ENCODE results near the gene PROX2.

The PROX2 gene

GRCh38 chr14:74908861-74909341 is 33.0 kb upstream of the PROX2 start:
- DNase-seq, result no peak

GRCh38 chr14:74907744-74908143 is 31.8 kb upstream of the PROX2 start:
- no peak for DNase-seq

- DNase-seq, result no peak
These were observed 31.1 kb upstream of the PROX2 start for GRCh38 chr14:74906925-74907521.

DNA sequence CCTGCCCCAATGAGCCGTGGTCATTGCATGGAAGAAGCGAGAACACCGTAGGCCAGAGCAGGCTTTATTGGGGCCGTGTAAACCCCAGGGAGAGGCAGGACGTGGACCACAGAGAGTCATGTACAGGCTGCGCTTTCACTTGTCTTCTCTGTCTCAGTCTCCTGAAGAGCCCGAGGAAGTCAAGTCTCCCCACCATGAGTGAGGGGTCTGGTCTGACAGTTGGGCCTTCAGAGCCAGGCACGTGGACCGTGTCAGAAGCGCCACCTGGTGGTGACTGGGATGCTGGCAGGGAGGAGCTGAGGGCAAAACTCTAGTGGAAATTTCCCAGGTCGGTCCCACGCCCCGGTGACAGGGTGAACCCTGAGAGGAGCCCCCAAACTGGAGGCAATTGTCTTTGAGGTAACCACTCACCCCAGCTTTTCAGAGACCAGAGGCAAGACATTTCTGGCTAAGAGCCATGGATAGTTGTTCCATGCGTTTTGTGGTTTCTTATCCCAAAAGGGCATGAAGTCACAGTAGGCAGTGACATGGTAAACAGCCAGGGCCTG is 29.7 kb upstream of the PROX2 start:
- DNase-seq, result peak; percentile 81

DNA sequence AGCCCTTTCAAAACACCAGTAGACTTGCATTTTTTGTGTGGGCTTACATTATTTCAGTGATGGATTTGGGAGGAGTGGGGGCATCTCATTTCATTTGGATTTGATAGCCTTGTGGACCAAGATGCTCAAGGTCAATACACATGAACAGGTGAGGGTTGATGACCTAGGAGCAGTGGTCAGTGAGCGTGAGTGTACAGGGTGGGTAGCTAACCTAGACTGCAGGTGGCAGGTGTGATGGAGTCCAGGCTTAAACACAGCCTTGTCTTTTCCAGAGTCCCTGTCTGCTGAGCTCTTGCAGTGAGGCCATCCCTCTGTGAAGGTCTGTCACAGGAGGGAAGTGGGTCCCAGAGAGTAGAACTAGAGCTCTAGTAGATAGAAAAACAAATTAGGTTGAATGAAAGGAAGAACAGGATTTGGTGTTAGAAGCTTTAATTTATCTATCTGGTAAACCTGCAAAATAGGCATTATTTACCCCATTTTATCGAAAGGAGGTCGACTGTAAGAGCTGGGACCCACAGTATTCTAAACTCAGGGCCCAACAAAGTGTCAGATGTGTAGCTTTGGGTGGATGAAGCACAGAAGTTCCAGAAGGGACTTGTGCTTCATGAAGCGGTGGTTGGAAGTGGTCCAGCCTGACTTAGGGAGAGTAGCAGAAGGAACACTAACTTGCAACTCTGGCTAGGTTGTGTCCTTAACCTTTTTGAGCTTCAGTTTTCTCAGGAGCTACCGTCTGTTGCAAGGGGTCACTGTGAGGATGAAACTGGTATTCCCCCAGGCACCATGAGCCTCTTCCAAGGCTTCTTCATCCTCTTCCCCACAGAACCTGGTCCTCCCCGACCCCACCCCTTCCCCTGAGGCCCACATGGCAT is 28.9 kb upstream of the PROX2 start:
- DNase-seq, result no peak

- no peak for DNase-seq
These were observed 27.2 kb upstream of the PROX2 start for GRCh38 chr14:74902941-74903705.

DNA sequence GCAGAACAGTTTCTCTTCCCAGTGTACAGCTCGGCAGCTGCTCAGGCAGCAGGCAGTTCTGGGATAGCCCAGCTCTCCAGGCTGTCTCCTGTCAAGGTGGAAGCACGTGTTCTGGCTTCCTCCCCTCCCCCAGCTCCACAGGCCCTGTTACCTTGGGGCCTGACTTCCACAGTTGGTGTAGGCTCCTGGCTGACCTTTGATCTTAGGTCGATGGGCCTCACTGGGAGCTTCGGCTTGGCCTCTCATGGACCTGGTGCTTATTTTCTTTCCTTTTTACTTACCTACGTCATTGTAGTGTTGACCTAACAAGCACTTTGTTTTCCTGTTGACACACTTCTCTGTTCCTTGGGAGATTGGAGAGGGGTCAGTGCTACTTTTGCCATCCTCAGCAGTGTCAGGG is 22.7 kb upstream of the PROX2 start:
- no peak for DNase-seq

- DNase-seq, result no peak
These were observed 22.1 kb upstream of the PROX2 start for GRCh38 chr14:74898083-74898482.

DNA sequence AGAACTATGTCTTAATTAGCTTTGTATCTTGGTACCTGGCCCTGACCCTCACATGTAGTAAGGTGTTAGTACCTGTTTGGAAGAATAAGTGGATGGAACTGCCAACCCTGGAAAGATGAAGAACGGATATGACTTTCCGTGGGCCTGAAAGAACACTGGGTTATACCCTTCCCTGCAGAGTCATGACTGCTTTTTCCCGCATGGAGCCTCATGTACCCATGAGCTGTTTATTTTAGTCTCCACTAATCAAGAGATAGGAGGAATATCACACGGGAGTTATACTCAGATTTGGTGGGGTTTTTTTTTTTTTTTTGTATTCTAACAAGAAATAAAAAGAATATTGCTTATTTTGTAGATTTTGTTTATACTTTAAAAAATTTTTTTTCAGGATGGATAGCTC is 21.7 kb upstream of the PROX2 start:
- no peak for DNase-seq

GRCh38 chr14:74896400-74896799 is 20.5 kb upstream of the PROX2 start:
- no peak for DNase-seq

DNA sequence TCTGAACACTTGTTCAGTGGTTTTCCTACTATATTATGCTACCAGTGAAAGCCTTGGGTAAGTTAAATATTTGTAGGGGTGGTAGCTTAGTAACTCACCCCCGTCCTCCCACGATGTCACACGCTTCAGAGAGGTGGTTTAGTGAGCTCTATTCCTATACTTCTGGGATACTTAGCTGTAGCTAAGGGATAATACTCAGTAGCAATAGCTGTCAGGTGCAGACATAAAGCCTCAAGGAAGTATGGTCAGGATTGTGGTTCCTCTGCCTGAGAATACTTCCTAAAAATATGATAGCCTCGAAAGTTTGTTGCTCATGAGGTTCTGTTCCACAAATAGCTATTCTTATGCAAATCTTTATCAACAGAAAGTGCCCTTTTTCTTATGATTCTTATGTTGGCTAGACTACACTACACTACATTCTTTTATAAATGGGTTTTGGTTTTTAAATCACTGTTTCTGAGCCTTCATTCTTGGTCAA is 17.7 kb upstream of the PROX2 start:
- DNase-seq, result no peak

DNA sequence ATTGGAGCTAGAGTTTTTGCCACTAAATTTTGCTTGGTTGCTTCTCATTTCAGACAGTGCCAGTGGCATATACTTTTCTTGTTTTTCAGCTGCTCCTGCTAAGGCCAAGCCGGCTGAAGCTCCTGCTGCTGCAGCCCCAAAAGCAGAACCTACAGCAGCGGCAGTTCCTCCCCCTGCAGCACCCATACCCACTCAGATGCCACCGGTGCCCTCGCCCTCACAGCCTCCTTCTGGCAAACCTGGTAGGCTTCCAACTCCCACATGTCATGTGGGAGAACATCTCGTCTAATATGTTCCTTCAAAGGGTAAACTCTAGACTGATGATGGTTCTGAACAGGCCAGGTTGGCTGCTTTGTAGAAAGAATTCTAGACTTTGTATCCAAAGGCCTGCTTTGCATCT is 16.8 kb upstream of the PROX2 start:
- no peak for DNase-seq

DNA sequence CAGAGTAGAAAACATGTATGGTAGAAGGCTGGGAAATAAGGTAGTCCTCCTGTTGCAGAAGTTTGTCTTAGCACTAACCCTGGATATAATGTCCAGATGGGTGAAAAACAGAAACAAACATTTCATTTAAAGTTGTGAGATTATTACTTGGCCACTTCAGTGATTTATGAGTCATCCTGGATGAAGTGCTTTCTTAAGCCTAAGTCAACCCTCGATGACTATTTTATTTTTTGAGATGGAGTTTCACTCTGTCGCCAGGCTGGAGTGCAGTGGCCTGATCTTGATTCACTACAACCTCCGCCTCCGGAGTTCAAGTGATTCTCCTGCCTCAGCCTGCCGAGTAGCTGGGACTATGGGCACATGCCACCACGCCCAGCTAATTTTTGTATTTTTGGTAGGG is 15.9 kb upstream of the PROX2 start:
- DNase-seq, result no peak

GRCh38 chr14:74890262-74890661 is 14.3 kb upstream of the PROX2 start:
- no peak for DNase-seq

DNA sequence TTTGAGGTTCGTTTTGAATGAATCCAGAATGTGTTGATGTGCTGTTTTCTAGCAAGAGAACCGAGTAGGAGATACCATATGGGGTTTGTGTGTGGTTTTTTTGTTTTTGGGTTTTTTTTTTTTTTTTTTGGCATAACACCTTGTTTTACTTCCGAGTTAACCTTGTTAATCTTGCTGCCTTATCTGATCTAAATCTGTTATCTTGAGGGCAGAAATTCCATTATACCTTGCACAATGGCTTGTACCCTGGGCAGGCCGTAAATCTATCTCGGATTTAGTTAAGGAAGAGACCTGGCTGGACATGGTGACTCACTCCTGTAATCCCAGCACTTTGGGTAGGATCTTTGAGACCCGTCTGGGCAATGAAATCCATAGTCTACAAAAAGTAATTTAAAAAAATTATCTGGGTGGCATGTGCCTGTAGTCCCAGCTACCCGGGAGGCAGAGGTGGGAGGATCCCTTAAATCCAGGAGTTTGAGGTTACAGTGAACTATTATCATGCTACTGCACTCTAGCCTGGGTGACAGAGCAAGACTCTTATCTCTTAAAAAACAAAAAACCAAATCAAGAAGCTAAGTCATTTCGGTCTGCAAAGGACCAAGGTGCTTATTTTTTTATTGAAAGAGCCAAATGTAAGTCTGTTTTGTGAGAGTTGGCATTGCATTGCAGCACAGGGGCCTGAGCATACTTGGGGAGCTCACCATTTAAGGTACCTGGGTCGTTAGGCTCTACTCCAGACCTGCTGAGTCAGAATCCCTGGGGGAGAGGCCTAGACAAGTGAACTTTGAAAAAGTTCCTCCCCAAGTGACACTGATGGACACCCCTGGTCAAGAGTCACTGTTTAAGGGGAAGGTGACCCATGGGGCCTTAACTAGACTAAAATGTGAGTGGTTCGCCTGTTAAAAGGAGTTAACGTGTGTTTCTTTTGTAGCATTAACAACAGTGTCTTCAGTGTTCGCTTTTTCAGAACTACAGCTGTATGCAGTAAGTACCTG is 12.5 kb upstream of the PROX2 start:
- no peak for DNase-seq

DNA sequence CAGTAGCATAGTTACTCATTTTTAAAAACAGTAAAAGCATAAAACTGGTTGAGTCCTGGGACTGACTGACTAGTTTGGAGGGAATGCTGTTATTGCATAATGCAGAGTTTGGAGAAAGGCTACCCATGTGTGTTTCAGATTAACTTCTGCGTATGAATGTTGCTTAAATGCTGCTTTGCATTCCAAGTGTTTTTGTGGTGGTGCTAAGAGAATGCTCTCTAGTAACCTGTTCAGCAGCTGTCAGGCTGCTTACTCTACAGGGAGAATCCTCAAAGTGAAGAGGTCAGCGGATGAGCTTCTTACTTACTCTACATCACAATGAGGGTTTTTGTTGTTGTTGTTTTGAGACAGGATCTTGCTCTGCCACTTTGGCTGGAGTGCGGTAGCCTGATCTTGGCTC is 10.1 kb upstream of the PROX2 start:
- DNase-seq, result no peak

GRCh38 chr14:74882103-74882920 is 6.4 kb upstream of the PROX2 start:
- peak; percentile 25 for DNase-seq

DNA sequence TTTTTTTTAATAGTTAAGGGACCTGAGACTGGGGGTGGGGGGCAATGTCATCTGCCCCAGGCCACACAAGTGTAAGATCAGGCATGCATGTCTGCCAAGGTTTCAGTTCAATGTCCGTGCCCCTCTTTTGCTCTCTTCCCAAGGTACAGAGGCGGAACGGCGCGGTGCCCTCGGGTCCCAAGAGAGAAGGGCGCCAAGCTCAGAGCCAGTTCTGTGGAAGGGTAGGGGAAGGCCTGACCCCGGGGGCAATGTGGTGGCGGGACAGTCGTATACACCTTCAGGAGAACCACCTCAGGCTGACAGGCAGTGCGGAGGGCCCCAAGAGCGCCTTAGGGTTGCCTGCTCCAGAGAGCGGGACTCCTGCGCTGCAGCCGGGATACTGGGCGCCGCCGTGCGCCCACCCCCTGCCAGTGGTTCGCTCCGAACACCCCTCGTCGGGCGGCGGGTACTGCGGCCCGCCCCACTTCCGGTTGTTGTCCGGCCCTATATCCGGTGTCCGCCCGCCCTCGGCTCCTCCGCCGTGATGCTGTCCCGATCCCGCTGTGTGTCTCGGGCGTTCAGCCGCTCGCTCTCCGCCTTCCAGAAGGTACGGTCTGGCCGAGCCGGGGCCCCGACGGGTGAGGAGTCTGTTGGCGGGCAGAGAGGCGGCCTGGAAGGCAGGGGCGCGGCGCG is 5.6 kb upstream of the PROX2 start, which contains the start of gene DLST:
TSS of gene DLST (plus strand) at position 486 of the 672 bp plus-strand sequence. CDS start at position 524, 38 bp downstream.
- peak; percentile 74 for DNase-seq

GRCh38 chr14:74879427-74880182 is 3.7 kb upstream of the PROX2 start:
- DNase-seq, result no peak

All from activated T-cell treated with anti-CD3 and anti-CD28 coated beads for 4 hours (primary cell).